Stimulated activated CD8-positive, alpha-beta memory T cell treated with anti-CD3 and anti-CD28 coated beads, Interleukin-7, amount 100 ng/mL, for 1 hour (primary cell): ENCODE results near the gene SRP19.
A peak's percentile ranks its signal among the peaks of the same experiment; 100 is the strongest.
"Not testable (repeated sequence)": the region's sequence is repeated elsewhere in the genome, so short reads cannot be mapped to it uniquely, and the experiment has no call there.

Source experiments
- DNase-seq, 2 donors: peaks; one replicate each; pipeline ENCODE4 v3.0.0-alpha.2; 2020; ENCODE audit warnings: low read depth in 2 of 2

SRP19 gene

GRCh38 chr5:112860929-112861637 lies at the start of gene SRP19:
Gene SRP19 (plus strand): TSS chr5:112861287. CDS start chr5:112861377, 90 bp downstream.
- DNase-seq, result peak; percentile 79 to 80

- no peak for DNase-seq
These were observed 48.5 kb upstream of the SRP19 start for GRCh38 chr5:112812549-112812948.

DNA sequence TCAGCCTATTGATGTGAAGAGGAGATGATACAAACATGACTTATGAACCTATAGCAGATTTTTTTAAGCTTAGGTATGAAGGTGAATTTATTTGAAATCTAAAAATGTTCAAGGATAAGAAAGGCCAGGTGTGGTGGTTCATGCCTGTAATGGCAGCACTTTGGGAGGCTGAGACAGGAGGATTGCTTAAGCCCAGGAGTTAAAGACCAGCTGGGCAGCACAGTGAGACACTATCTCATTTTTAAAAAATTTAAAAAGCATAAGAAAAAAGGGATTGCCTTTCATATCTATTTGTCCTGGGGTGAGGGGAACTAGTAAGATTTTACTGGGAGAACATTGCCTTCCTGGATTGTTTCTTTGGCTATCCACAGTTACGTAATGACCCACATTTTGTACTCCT lies 40.8 kb upstream of the SRP19 start:
- DNase-seq, result no peak

DNA sequence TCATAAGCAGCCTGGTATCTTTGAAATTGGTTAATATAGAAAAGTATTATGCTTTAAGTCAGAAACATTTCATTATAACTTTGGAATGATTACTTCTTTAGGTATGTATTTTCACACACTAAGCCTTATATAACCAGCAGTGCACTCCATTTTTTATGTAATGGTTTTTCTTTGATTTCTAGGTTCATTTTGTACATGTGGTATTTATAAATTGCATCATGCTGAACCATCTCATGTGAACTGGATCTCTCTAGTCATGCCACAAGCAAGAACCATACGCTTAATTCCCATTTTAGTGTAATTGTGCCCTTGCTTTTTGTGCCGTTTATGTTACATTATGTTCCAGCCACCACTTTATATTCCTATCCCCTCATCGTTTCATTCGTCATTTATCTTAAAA lies 38.6 kb upstream of the SRP19 start:
- DNase-seq, result no peak

DNA sequence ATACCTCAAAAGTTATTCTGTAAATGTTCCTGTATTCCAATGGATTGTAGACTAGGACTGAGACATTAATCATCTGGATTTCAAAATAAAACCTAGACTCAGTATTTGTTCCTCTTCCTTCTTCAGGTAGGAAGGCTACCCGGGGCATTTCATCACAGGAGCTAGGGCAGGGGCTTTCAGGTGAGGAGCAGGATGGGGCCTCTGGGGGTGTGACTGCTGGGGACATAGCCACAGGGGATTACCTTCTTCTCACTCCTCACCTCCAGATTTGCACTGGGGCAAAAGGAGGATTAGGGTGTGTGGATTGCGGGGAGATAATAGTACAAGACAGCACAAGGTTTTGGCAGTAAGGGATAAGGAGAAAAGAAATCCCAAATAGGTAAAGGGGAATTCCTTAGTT lies 37.9 kb upstream of the SRP19 start:
- no peak for DNase-seq

DNA sequence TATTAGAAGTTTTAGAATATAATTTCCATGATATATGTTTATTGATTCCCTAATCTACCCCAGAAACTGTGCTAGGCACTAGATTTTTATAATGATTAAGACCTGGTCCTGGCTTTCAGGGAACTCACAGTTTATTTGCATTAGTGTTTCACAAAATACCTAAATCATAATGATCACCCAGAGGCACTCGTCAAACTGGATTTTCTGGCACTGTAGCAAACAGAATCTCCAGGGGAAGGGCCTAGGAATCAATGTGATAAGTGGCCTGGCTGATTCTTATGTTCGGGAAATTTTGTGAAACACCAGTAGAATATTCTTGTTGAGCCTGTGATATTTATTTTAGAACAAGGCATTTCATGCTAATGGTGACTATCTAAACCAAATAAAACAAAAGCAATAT lies 37.4 kb upstream of the SRP19 start:
- no peak for DNase-seq

- DNase-seq, result no peak
These were observed 36.9 kb upstream of the SRP19 start for GRCh38 chr5:112824197-112824596.

GRCh38 chr5:112830378-112830777 lies 30.7 kb upstream of the SRP19 start:
- no peak for DNase-seq

GRCh38 chr5:112833971-112834370 lies 27.1 kb upstream of the SRP19 start:
- no peak for DNase-seq

DNA sequence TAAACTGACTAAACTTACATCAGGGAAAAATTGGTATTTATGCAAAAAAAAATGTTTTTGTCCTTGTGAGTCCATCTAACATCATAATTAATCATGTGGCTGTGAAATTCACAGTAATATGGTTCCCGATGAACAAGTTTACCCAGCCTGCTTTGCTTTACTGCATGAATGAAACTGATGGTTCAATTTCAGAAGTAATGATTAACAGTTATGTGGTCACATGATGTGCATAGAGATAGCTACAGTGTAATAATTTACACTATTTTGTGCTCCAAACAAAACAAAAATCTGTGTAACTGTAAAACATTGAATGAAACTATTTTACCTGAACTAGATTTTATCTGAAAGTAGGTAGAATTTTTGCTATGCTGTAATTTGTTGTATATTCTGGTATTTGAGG lies 16.6 kb upstream of the SRP19 start:
- no peak for DNase-seq

DNA sequence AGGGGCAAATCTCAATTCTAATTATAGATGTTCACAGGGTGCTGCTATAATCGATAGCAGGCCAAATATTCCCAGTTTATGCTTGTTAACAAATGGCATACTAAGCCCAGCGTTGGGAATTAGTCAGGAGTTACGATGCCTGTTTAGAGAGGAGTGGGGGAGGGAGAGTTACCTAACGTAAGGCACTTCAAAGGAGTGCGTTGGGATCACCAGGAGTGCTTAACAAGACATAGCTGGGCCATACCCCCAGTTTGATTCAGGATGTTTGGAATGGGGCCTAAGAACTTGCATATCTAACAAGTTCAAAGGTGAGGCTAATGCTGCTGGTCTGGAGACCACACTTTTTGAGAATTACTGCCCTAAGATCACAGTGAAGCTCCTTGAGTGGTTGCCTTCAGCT lies 14.5 kb upstream of the SRP19 start:
- no peak for DNase-seq

GRCh38 chr5:112847306-112847705 lies 13.8 kb upstream of the SRP19 start:
- no peak for DNase-seq

- DNase-seq, result no peak
These were observed 12.8 kb upstream of the SRP19 start for GRCh38 chr5:112848116-112848811.

GRCh38 chr5:112849912-112850311 lies 11.2 kb upstream of the SRP19 start:
- DNase-seq, result no peak

DNA sequence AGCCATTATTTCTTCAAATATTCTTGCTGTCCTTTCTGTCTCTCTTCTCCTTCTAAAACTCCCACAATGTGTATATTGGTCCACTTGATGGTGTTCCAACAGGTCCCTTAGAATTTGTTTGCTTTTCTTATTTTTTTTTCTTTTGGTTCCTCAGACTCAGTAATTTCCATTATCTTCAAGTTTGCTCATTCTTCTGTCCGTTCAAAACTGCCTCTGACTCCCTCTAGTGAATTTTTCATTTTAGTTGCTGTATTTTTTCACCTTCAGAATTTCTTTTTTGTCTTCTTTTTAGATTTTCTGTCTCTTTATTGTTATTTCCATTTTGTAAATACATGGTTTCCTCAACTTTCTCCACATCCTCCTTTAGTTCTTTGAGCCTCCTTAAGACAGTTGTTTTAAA lies 6.4 kb upstream of the SRP19 start:
- DNase-seq, result no peak

DNA sequence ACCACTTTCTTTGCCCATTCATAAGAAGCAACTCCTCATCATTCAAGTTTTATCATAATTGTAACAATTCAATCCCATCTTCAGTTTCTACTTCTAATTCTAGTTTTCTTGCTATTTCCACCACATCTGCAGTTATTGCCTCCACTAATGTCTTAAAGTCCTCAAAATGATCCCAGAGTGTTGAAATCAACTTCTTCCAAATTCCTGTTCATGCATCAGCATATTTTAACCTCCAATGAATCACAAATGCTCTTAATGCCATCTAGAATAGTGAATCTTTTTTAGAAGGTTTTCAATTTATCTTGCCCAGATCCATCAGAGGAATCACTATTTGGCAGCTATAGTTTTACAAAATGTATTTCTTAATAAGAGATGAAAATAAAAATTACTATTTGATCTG lies 3.2 kb upstream of the SRP19 start:
- no peak for DNase-seq

- DNase-seq, result not testable (repeated sequence)
These were observed 537 bp upstream of the SRP19 start for GRCh38 chr5:112860571-112860928.

DNA sequence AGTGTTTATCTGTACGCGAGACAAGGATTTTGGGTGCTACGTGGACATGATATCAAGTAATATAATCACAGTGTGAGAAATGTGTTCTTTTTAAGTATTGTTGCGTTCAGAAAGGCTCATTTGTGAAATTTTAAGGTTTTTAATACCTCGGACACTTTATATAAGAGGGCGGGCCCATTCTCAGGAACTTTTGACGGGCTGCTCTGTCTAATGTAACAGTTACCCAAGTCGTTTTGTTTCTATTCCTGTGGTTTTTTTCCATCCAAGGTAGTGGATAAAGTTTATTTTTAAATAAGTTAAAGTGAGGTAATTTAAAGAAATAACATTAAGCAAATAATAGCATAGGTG lies 525 bp downstream of the SRP19 start:
- no peak for DNase-seq

DNA sequence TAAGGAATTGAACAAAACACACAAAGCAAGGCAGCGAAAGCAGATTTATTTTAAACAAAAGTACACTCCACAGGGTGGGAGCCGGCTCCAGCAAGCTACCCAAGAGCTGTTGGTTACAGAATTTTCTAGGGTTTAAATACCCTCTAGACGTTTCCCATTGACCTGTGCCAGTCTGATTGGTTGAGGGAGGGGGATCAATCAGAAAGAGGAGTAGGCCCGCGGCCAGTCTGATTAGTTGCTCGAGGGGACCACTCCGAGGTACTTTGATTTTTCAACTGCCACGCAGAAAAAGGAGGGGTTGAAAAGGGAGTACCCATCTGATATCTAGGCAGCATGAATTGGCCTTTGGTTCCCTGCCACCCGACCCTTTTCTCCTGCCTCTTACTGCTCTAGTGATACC lies 998 bp downstream of the SRP19 start:
- no peak for DNase-seq

GRCh38 chr5:112863549-112863948 lies 2.5 kb downstream of the SRP19 start:
- DNase-seq, result no peak

- no peak for DNase-seq
These were observed 4.0 kb downstream of the SRP19 start for GRCh38 chr5:112865128-112865527.

DNA sequence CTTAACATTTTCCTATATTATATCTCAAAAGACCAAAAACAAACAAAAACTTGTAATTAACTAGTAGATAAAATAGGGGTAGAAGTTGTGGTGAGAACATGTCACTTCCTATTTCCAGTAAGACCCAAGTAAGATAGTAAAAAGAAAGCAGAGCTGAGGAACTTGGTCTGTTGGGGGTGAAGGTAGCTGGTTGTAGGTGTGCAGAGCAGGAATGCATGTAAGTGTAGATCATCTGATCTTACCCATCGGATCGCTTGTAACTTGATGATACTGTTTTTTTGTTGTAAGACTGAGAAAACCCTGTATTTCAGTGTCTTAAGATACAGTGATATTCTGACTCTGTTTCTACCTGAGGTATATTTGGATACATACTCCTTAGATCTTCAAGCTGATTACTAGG lies 5.7 kb downstream of the SRP19 start:
- no peak for DNase-seq

GRCh38 chr5:112867411-112867810 lies 6.3 kb downstream of the SRP19 start:
- no peak for DNase-seq

- DNase-seq, result no peak
These were observed 8.9 kb downstream of the SRP19 start for GRCh38 chr5:112869948-112870347.
